ENCODE measurements around the gene RARB.

RARB gene

GRCh38 chr3:25461946-25462345 is 33.9 kb downstream of the RARB start:
- H3K9me3 ChIP-seq (ENCODE audit: control insufficient read depth, low read length): no peaks in the 10 kb centered on the region
- no peak overlapping the region for H3K9ac ChIP-seq
- no peak overlapping the region for H3K27ac ChIP-seq
- TF ChIP-seq CTCF (IDR thresholded peaks at IDR 0.05): no peak
- H3K36me3 ChIP-seq (ENCODE audit: control insufficient read depth, insufficient read depth, low read length): no peaks in the 10 kb centered on the region
- H2AFZ ChIP-seq: no peak overlapping the region
- no peaks in the 10 kb centered on the region for H3K79me2 ChIP-seq
- H3K4me1 ChIP-seq: peaks cover 7% of the 10 kb centered on the region
- no peak overlapping the region for H3K4me3 ChIP-seq (ENCODE audit: low read depth, low read length)
- H3K27me3 ChIP-seq (ENCODE audit: control insufficient read depth, insufficient read depth, low read length): no peaks in the 10 kb centered on the region
- no peak overlapping the region for H3K4me2 ChIP-seq (ENCODE audit: low read length)

GRCh38 chr3:25462495-25462894 is 34.4 kb downstream of the RARB start:
- H3K4me1 ChIP-seq: peaks cover 7% of the 10 kb centered on the region
- H3K9me3 ChIP-seq (ENCODE audit: control insufficient read depth, low read length): no peaks in the 10 kb centered on the region
- no peaks in the 10 kb centered on the region for H3K27me3 ChIP-seq (ENCODE audit: control insufficient read depth, insufficient read depth, low read length)
- H3K4me3 ChIP-seq (ENCODE audit: low read depth, low read length): no peak overlapping the region
- H3K4me2 ChIP-seq (ENCODE audit: low read length): peak overlapping the region; percentile 27
- no peak overlapping the region for H3K27ac ChIP-seq
- no peak overlapping the region for H2AFZ ChIP-seq
- no peaks in the 10 kb centered on the region for H3K36me3 ChIP-seq (ENCODE audit: control insufficient read depth, insufficient read depth, low read length)
- H3K79me2 ChIP-seq: no peaks in the 10 kb centered on the region
- TF ChIP-seq CTCF (IDR thresholded peaks at IDR 0.05): no peak
- H3K9ac ChIP-seq: no peak overlapping the region

- H3K79me2 ChIP-seq: no peaks in the 10 kb centered on the region
- no peak overlapping the region for H3K4me3 ChIP-seq (ENCODE audit: low read depth, low read length)
- no peak overlapping the region for H3K4me2 ChIP-seq (ENCODE audit: low read length)
- H3K27me3 ChIP-seq (ENCODE audit: control insufficient read depth, insufficient read depth, low read length): no peaks in the 10 kb centered on the region
- no peaks in the 10 kb centered on the region for H3K36me3 ChIP-seq (ENCODE audit: control insufficient read depth, insufficient read depth, low read length)
- no peak overlapping the region for H3K27ac ChIP-seq
- peaks cover 7% of the 10 kb centered on the region for H3K4me1 ChIP-seq
- no peak overlapping the region for H3K9ac ChIP-seq
- H3K9me3 ChIP-seq (ENCODE audit: control insufficient read depth, low read length): no peaks in the 10 kb centered on the region
- no peak for TF ChIP-seq CTCF (IDR thresholded peaks at IDR 0.05)
- no peak overlapping the region for H2AFZ ChIP-seq
Observed at GRCh38 chr3:25463836-25464418, 35.9 kb downstream of the RARB start.

GRCh38 chr3:25465266-25465860 is 37.3 kb downstream of the RARB start:
- H3K4me1 ChIP-seq: peaks cover 7% of the 10 kb centered on the region
- no peak overlapping the region for H3K4me3 ChIP-seq (ENCODE audit: low read depth, low read length)
- H3K4me2 ChIP-seq (ENCODE audit: low read length): no peak overlapping the region
- no peaks in the 10 kb centered on the region for H3K27me3 ChIP-seq (ENCODE audit: control insufficient read depth, insufficient read depth, low read length)
- H3K9me3 ChIP-seq (ENCODE audit: control insufficient read depth, low read length): no peaks in the 10 kb centered on the region
- no peak for TF ChIP-seq CTCF (IDR thresholded peaks at IDR 0.05)
- H3K36me3 ChIP-seq (ENCODE audit: control insufficient read depth, insufficient read depth, low read length): no peaks in the 10 kb centered on the region
- H3K79me2 ChIP-seq: no peaks in the 10 kb centered on the region
- no peak overlapping the region for H2AFZ ChIP-seq
- no peak overlapping the region for H3K9ac ChIP-seq
- H3K27ac ChIP-seq: no peak overlapping the region

GRCh38 chr3:25468866-25469319 is 40.8 kb downstream of the RARB start:
- Histone ChIP-seq H3K36me3 (ENCODE audit: control insufficient read depth, insufficient read depth, low read length) (no peaks in the 10 kb centered on the region), H3K27ac (peak overlapping the region; percentile 30), H2AFZ (peak overlapping the region; percentile 24), H3K4me1 (no peaks in the 10 kb centered on the region), H3K4me3 (ENCODE audit: low read depth, low read length) (no peak overlapping the region), H3K9me3 (ENCODE audit: control insufficient read depth, low read length) (no peaks in the 10 kb centered on the region), H3K27me3 (ENCODE audit: control insufficient read depth, insufficient read depth, low read length) (no peaks in the 10 kb centered on the region), H3K79me2 (no peaks in the 10 kb centered on the region), H3K4me2 (ENCODE audit: low read length) (no peak overlapping the region), H3K9ac (no peak overlapping the region)
- TF ChIP-seq CTCF (IDR thresholded peaks at IDR 0.05): no peak
